Amniotic stem cell (primary cell): ENCODE results near the gene CD48.
"Not testable (repeated sequence)": the region's sequence is repeated elsewhere in the genome, so short reads cannot be mapped to it uniquely, and the experiment has no call there.

Experiments
- DNase-seq: peaks from one replicate; lab custom pipeline; 2025; lab: John Stamatoyannopoulos, UW

Gene CD48

DNA sequence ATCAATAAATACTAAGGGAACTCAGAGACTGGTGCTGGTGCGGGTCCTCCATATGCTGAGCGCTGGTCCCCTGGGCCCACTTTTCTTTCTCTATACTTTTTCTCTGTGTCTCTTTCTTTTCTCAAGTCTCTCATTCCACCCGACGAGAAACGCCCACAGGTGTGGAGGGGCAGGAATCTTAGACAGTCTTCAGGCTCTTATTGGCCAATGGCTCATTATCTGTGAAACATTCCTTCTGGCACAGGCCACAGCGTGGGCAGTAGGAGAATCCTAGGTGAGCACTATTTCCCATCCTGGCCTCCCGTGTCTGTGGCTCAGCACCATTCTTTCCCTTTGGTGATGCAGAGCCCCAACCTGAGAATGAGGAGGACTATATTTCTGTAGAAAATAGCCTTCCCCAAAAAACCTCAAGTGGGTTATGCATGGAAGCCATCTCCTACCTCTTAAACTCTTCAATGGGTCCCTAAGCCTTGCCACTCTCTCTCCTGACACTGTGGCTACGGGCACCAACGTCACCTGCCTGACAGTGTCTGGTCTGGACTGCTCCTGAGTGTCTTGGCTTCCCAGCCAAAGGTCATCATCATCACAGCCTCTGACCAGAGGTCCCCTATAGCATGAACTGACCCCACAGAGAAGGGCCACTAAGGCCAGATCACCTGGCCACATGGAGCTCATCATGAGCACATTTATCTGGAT, 58.5 kb downstream of the CD48 start:
- DNase-seq: no peak

DNA sequence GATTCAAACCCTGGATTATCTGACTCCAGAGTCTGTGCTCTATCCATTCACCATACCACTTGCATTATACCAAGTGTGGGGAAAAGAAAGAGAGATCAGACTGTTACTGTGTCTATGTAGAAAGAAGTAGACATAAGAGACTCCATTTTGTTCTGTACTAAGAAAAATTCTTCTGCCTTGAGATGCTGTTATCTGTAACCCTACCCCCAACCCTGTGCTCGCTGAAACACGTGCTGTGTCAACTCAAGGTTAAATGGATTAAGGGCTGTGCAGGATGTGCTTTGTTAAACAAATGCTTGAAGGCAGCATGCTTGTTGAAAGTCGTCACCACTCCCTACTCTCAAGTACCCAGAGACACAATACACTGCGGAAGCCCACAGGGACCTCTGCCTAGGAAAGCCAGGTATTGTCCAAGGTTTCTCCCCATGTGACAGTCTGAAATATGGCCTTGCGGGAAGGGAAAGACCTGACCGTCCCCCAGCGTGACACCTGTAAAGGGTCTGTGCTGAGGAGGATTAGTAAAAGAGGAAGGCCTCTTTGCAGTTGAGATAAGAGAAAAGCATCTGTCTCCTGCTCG, 59.5 kb downstream of the CD48 start:
- not testable (repeated sequence) for DNase-seq

- DNase-seq: no peak
Observed at GRCh38 chr1:160651433-160652064, 60.1 kb downstream of the CD48 start.

DNA sequence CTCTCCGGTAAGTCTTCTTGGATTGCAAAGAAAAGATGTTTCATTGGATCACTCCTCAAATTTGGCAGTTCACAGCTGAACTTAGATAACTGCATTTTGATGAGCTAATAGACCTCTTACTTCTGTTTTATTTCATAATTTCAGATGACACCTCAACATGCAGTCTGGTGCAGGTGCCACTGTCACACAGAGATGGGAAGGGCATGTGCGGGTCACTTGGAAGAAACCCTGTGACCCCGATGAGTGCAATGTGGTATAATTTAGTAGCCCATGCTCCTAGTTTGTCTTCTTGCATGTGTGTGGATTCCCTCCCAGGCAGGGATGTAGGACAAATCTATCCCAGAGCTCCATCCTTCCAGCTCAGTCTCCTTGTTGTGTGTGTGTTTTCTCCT, 64.3 kb downstream of the CD48 start:
- DNase-seq: no peak

DNA sequence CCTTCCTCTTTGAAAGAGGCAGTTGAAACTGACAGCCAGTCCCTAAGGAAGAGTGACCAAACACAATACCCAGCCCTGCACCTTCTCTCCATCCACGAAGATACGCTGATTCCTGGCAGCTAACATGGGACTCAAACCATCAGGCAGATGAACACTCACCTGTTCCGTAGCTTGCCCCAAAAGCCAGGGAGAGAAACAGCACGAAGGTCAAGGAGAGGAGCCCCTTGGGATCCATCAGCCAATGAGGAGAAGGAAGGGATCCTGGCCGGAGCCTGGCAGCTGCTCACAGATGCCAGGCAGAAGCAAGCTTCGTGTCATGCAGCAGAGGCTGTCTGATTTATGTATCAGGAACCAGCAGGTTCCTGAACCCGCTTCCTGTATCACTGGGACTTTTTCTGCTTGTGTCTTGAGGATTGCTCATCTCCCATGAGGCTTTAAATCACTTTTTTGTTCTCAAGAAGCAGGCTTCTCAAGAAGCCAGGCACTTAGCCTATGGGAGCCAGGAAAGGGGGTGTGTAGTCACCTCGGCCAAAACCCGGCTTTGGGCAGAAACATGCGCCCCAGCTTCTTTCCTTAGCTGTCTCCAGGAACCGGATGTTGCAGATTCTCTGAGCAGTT, 64.8 kb downstream of the CD48 start, which contains the start of gene SLAMF1:
Gene SLAMF1, minus strand, starts transcription at position 334 of the 618 bp plus-strand sequence. Its CDS starts 99 bp downstream, at position 235.
- no peak for DNase-seq

DNA sequence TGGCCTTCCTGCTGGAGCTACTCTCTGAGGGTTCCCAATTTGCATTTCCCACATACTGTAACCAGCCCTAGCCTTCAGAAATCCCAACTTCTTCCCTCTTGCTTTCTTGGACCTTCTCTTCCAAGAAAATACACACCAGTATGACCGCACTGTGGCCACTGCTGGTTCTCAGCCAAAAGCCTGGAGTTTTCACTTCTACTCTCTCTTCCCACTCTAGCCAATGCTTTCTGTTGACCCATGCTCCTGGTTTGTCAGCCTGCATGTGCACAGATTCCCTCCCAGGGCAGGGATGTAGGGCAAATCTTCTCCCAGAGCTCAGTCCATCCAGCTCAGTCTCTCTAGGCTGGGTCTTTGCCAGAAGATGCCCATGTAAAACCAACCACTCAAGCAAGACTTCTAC, 65.4 kb downstream of the CD48 start:
- DNase-seq: no peak

DNA sequence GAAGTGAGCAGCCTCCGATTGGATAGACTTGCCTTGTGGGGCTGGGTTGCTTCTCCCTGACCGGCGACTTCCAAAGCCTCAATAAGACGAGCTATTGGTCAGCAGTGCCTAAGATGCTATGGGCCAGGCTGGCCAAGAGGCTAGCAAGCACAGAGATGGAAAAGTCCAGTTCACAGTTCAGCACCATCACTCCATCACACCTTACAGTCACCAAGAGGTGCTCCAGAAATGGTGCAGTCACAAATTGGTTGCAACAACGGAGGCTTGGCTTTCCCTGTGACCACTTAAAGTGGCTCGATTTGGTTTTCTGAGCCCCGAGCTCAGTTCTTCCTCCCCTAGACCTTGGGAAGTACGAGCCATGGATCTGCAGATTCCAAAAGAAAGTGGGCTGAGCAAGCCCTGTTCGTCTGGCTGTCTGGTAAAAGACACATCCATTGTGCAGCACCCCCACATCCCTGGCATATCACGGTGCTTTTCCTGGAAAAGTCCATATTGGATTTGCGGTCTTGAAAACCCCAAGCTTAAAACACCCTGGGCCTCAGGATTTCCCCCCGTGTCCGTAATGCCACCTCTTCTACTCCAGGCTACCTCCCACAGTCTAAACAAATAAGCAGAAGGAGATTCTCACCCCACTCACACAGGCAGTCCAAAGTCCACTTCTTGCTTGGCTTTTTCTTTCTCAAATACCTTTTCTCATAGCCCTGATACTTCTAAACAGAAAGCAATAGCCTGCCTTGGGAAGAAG, 66.1 kb downstream of the CD48 start:
- DNase-seq: no peak

- no peak for DNase-seq
Observed at GRCh38 chr1:160644399-160644798, 67.2 kb downstream of the CD48 start.

DNA sequence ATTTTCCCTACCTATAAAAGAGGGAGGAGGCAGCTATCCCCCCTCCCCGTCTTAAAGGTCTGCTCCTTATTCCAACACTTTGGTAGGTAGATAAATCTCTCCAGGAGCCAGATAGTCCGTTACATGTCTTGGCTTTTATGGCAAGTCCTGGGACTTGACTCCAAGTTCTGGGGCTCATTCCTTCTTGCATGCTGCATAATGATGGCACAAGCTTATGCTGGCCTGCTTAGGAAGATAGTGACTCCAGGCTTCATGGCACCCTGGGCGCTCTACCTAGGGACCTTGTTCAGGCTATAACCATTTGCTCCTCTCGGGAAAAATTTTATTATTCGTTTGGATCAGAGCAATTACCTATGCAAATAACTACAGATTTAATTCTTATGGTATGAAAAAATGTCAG, 68.5 kb downstream of the CD48 start:
- DNase-seq: no peak

DNA sequence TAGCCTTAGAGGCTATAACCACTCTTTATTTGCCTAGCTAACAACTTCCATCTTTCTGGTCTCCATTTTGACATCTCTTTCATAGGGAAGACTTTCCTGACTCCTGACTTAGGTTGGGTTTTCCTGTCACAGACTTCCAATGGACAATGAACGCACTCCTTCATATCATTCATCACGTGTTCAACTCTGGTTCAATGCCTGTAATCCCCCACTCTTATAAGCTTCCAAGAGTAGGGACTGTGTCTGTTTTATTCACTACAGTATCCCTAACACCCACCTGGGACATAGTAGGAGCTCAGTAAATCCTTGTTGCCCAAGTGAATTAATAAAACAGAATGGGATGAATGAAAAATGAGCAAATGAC, 69.4 kb downstream of the CD48 start:
- no peak for DNase-seq

DNA sequence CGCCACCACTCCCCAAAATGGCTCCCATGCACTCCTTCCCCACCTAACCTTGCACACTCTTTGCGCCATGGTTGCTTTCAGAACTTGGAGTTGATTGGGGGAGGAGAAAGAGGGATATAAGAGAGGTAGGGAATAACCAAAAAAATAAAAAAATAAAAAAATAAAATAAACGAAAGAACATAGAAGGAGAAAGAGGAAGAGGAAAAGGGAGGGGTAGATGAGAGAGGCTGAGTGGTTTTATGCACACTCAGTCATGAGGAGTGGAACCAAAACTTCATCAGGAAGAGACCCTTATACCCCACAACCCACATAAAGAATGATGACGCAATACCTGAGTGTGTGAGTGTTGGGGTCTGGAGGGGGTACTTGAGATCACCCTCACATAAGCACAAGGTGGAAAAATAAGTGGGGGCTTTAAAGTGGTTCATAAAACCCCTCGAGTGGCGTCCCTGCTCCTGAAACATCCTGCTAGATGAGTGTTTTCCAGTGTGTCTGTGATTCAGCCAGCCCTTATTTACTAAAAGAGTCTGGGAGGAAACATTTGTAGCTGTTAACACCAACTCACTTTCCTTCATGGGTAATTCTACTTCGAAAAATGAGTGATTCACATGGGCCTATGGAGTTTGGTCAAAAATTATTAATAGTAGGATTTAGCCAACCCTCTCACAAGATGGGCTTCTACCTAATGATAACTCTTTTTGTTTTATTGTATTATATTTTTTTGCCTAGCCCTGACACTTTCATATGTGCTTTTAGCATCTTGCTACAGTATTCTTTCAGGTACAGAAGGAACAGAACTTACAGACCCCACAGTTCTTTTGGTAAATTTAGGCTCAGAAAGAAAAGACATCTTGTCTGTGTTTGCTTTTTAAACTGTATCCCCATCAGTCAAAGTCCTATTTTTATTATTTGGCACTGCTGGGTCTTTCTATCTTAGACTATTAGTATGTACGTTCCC, 70.0 kb downstream of the CD48 start:
- no peak for DNase-seq

GRCh38 chr1:160640359-160641123, 71.1 kb downstream of the CD48 start:
- no peak for DNase-seq

DNA sequence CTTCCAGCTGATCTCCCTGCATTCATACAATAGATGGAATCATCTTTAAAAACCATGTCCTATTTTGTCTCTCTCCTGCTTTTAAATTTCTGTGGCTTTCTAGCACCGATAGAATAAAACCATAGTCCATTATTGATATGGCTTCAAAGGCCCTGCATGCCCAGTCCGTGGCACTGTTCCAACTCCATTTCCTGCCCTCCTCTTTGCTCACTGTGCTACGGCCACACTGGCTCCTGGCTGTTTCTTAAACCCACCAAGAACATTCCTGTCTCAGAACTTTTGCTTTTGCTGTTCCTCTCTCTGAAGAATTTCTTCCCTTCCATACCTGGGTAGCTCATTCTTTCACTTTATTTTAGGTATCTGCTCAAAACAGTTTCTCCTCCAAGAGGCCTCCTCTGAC, 72.0 kb downstream of the CD48 start:
- no peak for DNase-seq

DNA sequence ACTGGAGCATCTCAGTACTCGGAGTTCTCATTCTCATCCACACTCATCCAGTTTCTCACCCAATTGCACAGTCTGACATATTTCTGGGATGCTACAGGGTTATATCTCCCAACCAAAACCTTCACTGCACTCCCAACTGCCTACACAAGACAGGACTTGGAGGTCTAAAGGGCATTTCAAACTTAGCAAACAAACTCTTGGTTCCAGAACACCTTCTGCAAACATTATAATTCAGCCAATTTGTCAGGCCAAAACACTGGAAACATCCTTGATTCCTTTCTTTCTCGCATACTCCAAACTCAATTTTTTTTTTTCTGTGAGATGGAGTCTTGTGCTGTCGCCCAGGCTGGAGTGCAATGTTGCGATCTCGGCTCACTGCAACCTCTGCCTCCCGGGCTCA, 72.7 kb downstream of the CD48 start:
- DNase-seq: no peak

DNA sequence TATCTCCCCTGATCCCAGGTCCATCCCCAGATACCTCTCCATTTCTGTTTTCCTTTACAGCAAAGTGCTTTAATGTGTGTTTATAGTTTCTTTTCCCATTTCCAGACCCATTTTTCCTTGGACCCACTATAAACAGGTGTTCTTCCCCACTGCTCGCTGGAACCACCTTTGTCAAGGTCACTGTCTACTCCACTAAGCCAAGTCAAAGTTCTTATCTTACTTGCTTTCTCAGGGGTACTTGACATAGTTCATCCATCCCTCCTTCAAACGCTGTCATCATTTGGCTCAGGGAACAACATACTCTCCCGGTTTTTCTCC, 73.1 kb downstream of the CD48 start:
- no peak for DNase-seq

- DNase-seq: no peak
Observed at GRCh38 chr1:160637821-160638539, 73.6 kb downstream of the CD48 start.

DNA sequence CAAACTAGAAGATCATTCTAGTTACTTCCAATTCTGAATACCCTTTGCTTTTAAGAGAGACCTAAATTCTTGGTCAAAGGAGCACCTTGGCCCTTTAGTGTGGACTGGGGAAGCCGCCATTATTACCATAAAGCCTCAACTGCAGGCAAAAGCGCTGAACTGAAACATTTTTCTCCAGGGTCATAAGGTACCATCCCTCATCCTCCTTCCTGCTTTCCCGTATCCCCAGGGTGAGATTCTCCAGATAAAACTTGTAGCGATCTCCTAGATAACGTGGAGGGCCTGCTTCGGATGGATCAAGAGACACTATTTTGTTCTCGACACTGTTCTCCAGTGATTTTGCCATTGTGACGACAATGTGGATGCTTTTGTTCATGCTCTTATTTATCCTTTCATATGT, 74.6 kb downstream of the CD48 start:
- no peak for DNase-seq

DNA sequence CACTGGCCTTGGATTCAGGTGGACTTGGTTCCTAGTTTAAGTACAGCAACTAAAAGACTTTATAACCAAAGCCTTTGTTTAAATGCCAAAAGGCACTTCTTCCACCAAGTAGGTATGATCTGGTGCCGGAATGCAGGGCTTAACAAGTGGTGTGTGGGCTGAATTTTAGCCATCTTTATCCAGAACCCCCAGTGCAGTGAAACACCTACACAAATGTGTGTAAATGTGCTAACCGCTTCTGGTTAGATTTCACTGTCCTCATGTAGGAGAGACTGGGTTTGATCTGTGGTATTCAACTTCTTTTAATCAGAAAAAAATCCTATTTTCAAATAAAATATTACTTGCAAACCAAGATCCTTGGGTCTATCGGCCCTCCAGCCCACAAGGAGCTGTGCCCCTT, 75.1 kb downstream of the CD48 start:
- no peak for DNase-seq

GRCh38 chr1:160636076-160636475, 75.5 kb downstream of the CD48 start:
- no peak for DNase-seq
